Adrenal gland (tissue), 12 donors: ENCODE data around the gene ADORA1. TPM values are rescaled to one million over a fixed set of nuclear protein-coding genes. Genes with fewer than 3 reads are reported as not detected.

Experiments used
- DNase-seq, 7 donors: peaks; one replicate each; pipeline ENCODE4 v3.0.0-alpha.2; 2019 to 2020
- H3K27ac ChIP-seq, 5 donors: fragments of 200-600 bp; sonication (generic) in 4 of 5; 1 replicate in 3 of 5; 2 replicates in 2 of 5; pipeline versions ENCODE4 v1.5.1 to v1.8.0; 2016 to 2020; ENCODE audit warnings: mild to moderate bottlenecking in 1 of 5
- H3K27me3 ChIP-seq: fragments of 200-600 bp; 2 replicates; pipeline ENCODE4 v1.8.0; 2021
- H3K36me3 ChIP-seq, 2 donors: fragments of 200-600 bp; replicated peaks in 1 of 2; 1 replicate in 1 of 2; 2 replicates in 1 of 2; pipeline versions ENCODE4 v1.5.1 to v1.8.0; 2018 to 2022
- H3K4me1 ChIP-seq, 2 donors: fragments of 200-600 bp; replicated peaks in 1 of 2; 1 replicate in 1 of 2; 2 replicates in 1 of 2; pipeline versions ENCODE4 v1.5.1 to v1.8.0; 2018 to 2021
- H3K4me3 ChIP-seq, 4 donors: fragments of 200-600 bp; sonication (generic) in 3 of 4; one replicate each; pipeline ENCODE4 v1.5.1; 2016 to 2018
- H3K9me3 ChIP-seq, 3 donors: fragments of 200-600 bp; sonication (generic) in 1 of 3; replicated peaks in 1 of 3; 1 replicate in 2 of 3; 2 replicates in 1 of 3; pipeline versions ENCODE4 v1.5.1 to v1.8.0; 2016 to 2021
- POLR2A ChIP-seq, 2 donors: fragments of 450-650 bp; IDR thresholded peaks; one replicate each; pipeline ENCODE4 v1.6.1; 2017; ENCODE audit warnings: antibody characterized with exemption in 2 of 2, mild to moderate bottlenecking in 2 of 2, moderate library complexity in 1 of 2
- WGBS, 4 donors: extraction: QIAGEN DNeasy Blood & Tissue Kit in 2 of 4; methylation state at CpG; one replicate each; pipeline versions ENCODE4 v1.1.5 to v1.1.7; 2013 to 2017; 5-methylcytosine and 5-hydroxymethylcytosine counted together
- intact Hi-C, 2 donors: fragments of 100-400 bp; cut with DNase I; formaldehyde crosslinking; loops; one replicate each; pipeline versions ENCODE4 v1.14.1 to v1.15.0; 2022 to 2023
- polyA plus RNA-seq, 3 donors: library from polyadenylated mRNA; stranded (reverse); fragments of 200-250 nt in 2 of 3; fragments of 350-450 nt in 1 of 3; fragmentation: Illumina TruSeq in 1 of 3; extraction: RNeasy Lipid Tissue Mini Kit (QIAGEN cat#74804) in 1 of 3; gene quantifications; one replicate each; pipeline ENCODE4 v1.2.3, GENCODE V29; 2013 to 2014
- total RNA-seq, 9 donors: library from RNA; depleted of rRNA in 4 of 9; stranded (reverse); fragments of >200 nt in 4 of 9; fragments of 120-200 nt in 1 of 9; fragmentation: NEBNext Ultra II Directional in 1 of 9; extraction: Animal tissue kit (Norgen Biotek cat#: 25700) in 1 of 9; gene quantifications; one replicate each; pipeline versions ENCODE4 v1.1.0 to v1.2.4, GENCODE V29; 2013 to 2023
- TF ChIP-seq, protein P1 (sequence below), 6 experiments: fragments of 450-650 bp in 4 of 6; fragments of 200-600 bp in 2 of 6; sonication (generic) in 1 of 6; IDR thresholded peaks; 1 replicate in 5 of 6; 2 replicates in 1 of 6; pipeline versions ENCODE4 v1.5.1 to v1.8.0; 2016 to 2021; ENCODE audit warnings: antibody characterized with exemption in 6 of 6, mild to moderate bottlenecking in 2 of 6, moderate library complexity in 1 of 6
- donor health status: healthy with polysubstance abuse.
- donor health status: Bipolar disorder and iron deficiency.
- donor health status: DM: yes; HTN: yes; CAD: no.
- donor health status: DM: no; HTN: no; CAD: no.
- donor health status: DM: no; HTN: no; CAD: no.
- donor health status: DM: yes; HTN: yes; CAD: no.

The ADORA1 gene
- total and polyA plus RNA-seq, 12 donors = 0.14 to 1.7 (median 0.59) TPM

DNA sequence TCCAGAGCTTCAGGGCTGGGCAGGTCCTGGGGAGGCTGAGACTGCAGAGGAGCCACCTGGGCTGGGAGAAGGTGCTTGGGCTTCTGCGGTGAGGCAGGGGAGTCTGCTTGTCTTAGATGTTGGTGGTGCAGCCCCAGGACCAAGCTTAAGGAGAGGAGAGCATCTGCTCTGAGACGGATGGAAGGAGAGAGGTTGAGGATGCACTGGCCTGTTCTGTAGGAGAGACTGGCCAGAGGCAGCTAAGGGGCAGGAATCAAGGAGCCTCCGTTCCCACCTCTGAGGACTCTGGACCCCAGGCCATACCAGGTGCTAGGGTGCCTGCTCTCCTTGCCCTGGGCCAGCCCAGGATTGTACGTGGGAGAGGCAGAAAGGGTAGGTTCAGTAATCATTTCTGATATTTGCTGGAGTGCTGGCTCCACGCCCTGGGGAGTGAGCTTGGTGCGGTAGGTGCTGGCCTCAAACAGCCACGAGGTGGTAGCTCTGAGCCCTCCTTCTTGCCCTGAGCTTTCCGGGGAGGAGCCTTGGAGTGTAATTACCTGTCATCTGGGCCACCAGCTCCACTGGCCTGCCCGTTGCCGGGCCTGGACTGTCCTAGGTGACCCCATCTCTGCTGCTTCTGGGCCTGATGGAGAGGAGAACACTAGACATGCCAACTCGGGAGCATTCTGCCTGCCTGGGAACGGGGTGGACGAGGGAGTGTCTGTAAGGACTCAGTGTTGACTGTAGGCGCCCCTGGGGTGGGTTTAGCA lies 38.8 kb downstream of the ADORA1 start:
- Histone ChIP-seq H3K4me1 (no peaks in the 10 kb centered on the region), H3K4me3 (no peak overlapping the region), H3K9me3 (no peaks in the 10 kb centered on the region), H3K27ac (no peak overlapping the region), H3K27me3 (no peaks in the 10 kb centered on the region), H3K36me3 (no peaks in the 10 kb centered on the region)
- no peak for TF ChIP-seq POLR2A (IDR thresholded peaks at IDR 0.05)
- TF ChIP-seq, protein P1, sequence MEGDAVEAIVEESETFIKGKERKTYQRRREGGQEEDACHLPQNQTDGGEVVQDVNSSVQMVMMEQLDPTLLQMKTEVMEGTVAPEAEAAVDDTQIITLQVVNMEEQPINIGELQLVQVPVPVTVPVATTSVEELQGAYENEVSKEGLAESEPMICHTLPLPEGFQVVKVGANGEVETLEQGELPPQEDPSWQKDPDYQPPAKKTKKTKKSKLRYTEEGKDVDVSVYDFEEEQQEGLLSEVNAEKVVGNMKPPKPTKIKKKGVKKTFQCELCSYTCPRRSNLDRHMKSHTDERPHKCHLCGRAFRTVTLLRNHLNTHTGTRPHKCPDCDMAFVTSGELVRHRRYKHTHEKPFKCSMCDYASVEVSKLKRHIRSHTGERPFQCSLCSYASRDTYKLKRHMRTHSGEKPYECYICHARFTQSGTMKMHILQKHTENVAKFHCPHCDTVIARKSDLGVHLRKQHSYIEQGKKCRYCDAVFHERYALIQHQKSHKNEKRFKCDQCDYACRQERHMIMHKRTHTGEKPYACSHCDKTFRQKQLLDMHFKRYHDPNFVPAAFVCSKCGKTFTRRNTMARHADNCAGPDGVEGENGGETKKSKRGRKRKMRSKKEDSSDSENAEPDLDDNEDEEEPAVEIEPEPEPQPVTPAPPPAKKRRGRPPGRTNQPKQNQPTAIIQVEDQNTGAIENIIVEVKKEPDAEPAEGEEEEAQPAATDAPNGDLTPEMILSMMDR (IDR thresholded peaks at IDR 0.05) = no peak
- intact Hi-C loops = no loop called here
- DNase-seq = no peak
- 64 to 80% (median 70%) methylated on average over 1 to 14 of the region's 14 CpGs for WGBS, 4 donors

DNA sequence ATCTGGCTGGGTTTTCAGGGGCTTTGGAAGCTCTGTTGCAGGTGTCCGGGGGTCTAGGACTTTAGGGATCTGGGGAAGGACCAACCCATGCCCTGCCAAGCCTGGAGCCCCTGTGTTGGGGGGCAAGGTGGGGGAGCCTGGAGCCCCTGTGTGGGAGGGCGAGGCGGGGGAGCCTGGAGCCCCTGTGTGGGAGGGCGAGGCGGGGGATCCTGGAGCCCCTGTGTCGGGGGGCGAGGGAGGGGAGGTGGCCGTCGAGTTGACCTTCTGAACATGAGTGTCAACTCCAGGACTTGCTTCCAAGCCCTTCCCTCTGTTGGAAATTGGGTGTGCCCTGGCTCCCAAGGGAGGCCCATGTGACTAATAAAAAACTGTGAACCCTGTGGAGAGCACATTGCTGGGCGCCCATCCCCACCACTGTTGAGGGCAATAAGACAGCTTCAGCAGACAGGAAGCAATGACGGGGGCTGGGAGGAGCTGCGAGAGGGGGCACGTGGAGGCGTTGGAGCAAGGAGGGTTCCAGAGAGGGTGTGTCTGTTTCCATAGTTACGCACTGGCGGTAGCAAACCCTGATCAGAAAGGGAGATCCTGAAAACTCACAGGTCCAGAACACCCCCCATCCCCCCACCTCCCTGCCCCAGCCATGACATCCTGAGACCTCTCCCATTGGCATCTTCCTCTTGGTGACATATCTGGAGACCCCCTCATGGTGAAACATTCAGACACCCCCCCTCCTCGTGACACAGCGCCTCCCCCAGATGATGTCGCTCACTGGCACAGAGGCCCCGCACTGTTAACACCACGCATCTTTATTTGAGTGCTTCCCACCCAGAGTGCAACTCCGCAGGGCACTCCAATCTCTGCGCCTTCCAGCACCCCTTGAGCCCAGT lies 39.7 kb downstream of the ADORA1 start:
- TF ChIP-seq POLR2A (IDR thresholded peaks at IDR 0.05) = no peak
- TF ChIP-seq, protein P1 (IDR thresholded peaks at IDR 0.05) = no peak
- no peaks in the 10 kb centered on the region for H3K9me3 ChIP-seq
- no peaks in the 10 kb centered on the region for H3K36me3 ChIP-seq
- no peaks in the 10 kb centered on the region for H3K4me1 ChIP-seq
- intact Hi-C loops = no loop called here
- H3K27ac ChIP-seq = no peak overlapping the region
- no peak overlapping the region for H3K4me3 ChIP-seq
- no peak for DNase-seq
- no peaks in the 10 kb centered on the region for H3K27me3 ChIP-seq
- WGBS, 4 donors = 81 to 86% (median 85%) methylated on average over 15 to 23 of the region's 23 CpGs

DNA sequence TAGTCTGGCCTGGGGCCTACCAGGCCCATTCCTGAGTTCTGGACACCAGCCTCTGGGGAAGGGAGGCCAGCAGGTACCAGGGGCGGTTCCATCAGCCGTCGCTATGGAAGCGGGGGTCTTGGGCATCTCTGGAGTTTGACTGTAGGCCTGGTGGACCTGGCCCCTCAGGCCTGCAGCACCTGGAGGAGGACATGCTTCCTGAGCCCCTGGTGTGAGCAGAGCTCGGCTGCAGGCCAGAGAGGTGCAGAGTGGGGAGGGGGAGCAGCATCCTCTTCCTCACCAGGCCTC lies 40.3 kb downstream of the ADORA1 start:
- H3K9me3 ChIP-seq = no peaks in the 10 kb centered on the region
- H3K36me3 ChIP-seq = no peaks in the 10 kb centered on the region
- intact Hi-C loops = no loop called here
- 77 to 94% (median 92%) methylated on average over 4 to 5 of the region's 5 CpGs for WGBS, 4 donors
- no peak overlapping the region for H3K27ac ChIP-seq
- DNase-seq = no peak
- no peak for TF ChIP-seq POLR2A (IDR thresholded peaks at IDR 0.05)
- TF ChIP-seq, protein P1 (IDR thresholded peaks at IDR 0.05) = no peak
- H3K27me3 ChIP-seq = no peaks in the 10 kb centered on the region
- H3K4me3 ChIP-seq = no peak overlapping the region
- H3K4me1 ChIP-seq = no peaks in the 10 kb centered on the region

DNA sequence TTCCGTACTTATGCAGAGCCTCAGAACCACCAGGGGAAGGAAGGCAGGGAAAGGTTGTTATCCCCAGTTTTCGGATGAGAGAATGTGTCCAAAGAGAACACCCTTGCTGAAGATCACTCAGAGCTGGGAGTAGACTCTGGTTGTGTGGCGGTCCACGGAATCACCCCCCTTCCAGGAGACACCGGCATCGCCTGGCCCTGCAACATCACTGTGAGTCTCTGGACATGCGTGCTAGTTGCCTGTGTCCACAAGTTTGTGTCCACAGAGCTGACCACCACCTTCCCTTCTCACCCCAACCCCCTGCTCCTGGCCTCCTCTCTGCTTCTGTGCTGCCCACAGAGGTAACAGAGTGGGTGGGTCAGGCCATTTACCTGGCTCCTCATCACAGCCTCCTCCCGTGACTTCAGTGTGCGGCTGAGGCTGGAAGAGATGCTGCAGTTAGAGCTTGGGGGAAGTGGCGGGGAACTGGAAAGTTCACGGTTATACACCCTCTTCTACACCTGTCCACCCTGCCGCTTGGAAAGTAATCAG lies 40.8 kb downstream of the ADORA1 start:
- H3K4me1 ChIP-seq = no peaks in the 10 kb centered on the region
- H3K4me3 ChIP-seq = no peak overlapping the region
- DNase-seq = no peak
- no peaks in the 10 kb centered on the region for H3K9me3 ChIP-seq
- TF ChIP-seq POLR2A (IDR thresholded peaks at IDR 0.05) = no peak
- TF ChIP-seq, protein P1 (IDR thresholded peaks at IDR 0.05) = no peak
- WGBS, 4 donors = 84 to 97% (median 90%) methylated on average over 9 to 12 of the region's 12 CpGs
- H3K27ac ChIP-seq = no peak overlapping the region
- H3K27me3 ChIP-seq = no peaks in the 10 kb centered on the region
- H3K36me3 ChIP-seq = no peaks in the 10 kb centered on the region
- intact Hi-C loops = no loop called here
